C4-2B (cell line): ENCODE data around the gene NXPH1.

Experiments
- CTCF ChIP-seq: fragments of 450-650 bp; conservative IDR thresholded peaks from 2 replicates; pipeline ENCODE4 v1.5.1; 2017; ENCODE audit warnings: mild to moderate bottlenecking
- ZFX ChIP-seq: fragments of 450-650 bp; IDR thresholded peaks from 2 replicates; pipeline ENCODE4 v1.6.1; 2017

GRCh38 chr7:8441106-8441965 is 7.9 kb downstream of the NXPH1 start:
- TF ChIP-seq CTCF (no peak), ZFX (no peak)
